GM23338 (cell line): ENCODE results near the gene ANP32E.

Experiments used
- CREB1 ChIP-seq: fragments of 250-450 bp; sonication (Bioruptor Pico); IDR thresholded peaks from 2 replicates; pipeline ENCODE4 v1.5.0; 2020; ENCODE audit warnings: low read depth, mild to moderate bottlenecking, moderate library complexity
- EZH2 ChIP-seq: fragments of 200-600 bp; sonication (generic); IDR thresholded peaks from one replicate; pipeline ENCODE4 v1.8.0; 2017; ENCODE audit warnings: antibody characterized with exemption, mild to moderate bottlenecking, low read depth; ENCODE audit not compliant: unreplicated experiment
- EZH2phosphoT487 ChIP-seq: fragments of 200-600 bp; sonication (generic); IDR thresholded peaks from one replicate; pipeline ENCODE4 v1.8.1; 2018; ENCODE audit warnings: antibody characterized with exemption; ENCODE audit not compliant: unreplicated experiment
- JUNB ChIP-seq: IDR thresholded peaks from one replicate; pipeline ENCODE4 v1.6.1; 2016; ENCODE audit warnings: antibody characterized with exemption; ENCODE audit not compliant: unreplicated experiment
- NANOG ChIP-seq: IDR thresholded peaks from 2 replicates; pipeline ENCODE4 v1.6.1; 2016; ENCODE audit warnings: antibody characterized with exemption, borderline replicate concordance
- POLR2AphosphoS5 ChIP-seq: IDR thresholded peaks from 2 replicates; pipeline ENCODE4 v1.6.1; 2016; ENCODE audit warnings: antibody characterized with exemption, low read depth
- STAT1 ChIP-seq: IDR thresholded peaks from one replicate; pipeline ENCODE4 v1.6.1; 2016; ENCODE audit warnings: antibody characterized with exemption; ENCODE audit not compliant: unreplicated experiment
- ZNF331 ChIP-seq: fragments of 250-450 bp; sonication (Bioruptor Pico); IDR thresholded peaks from 2 replicates; pipeline ENCODE4 v1.5.0; 2020; ENCODE audit warnings: low read depth, mild to moderate bottlenecking, moderate library complexity
- TF ChIP-seq, protein P1 (sequence below), 2 experiments: fragments of 200-600 bp in 1 of 2; sonication (generic) in 1 of 2; conservative IDR thresholded peaks; 2 replicates each; pipeline versions ENCODE4 v1.5.1 to v1.6.1; 2016 to 2017; ENCODE audit warnings: antibody characterized with exemption in 2 of 2, low read depth in 2 of 2, mild to moderate bottlenecking in 2 of 2, moderate library complexity in 1 of 2
- TF ChIP-seq, protein P2 (sequence below): IDR thresholded peaks from one replicate; pipeline ENCODE4 v1.6.1; 2018; ENCODE audit warnings: antibody characterized with exemption; ENCODE audit not compliant: unreplicated experiment
- TF ChIP-seq, protein P3 (sequence below): IDR thresholded peaks from 2 replicates; pipeline ENCODE4 v1.6.1; 2016; ENCODE audit warnings: antibody characterized with exemption
- TF ChIP-seq, protein P4 (sequence below): fragments of 250-450 bp; sonication (Bioruptor Pico); IDR thresholded peaks from 2 replicates; pipeline ENCODE4 v1.5.0; 2020; ENCODE audit warnings: mild to moderate bottlenecking, moderate library complexity

DNA sequence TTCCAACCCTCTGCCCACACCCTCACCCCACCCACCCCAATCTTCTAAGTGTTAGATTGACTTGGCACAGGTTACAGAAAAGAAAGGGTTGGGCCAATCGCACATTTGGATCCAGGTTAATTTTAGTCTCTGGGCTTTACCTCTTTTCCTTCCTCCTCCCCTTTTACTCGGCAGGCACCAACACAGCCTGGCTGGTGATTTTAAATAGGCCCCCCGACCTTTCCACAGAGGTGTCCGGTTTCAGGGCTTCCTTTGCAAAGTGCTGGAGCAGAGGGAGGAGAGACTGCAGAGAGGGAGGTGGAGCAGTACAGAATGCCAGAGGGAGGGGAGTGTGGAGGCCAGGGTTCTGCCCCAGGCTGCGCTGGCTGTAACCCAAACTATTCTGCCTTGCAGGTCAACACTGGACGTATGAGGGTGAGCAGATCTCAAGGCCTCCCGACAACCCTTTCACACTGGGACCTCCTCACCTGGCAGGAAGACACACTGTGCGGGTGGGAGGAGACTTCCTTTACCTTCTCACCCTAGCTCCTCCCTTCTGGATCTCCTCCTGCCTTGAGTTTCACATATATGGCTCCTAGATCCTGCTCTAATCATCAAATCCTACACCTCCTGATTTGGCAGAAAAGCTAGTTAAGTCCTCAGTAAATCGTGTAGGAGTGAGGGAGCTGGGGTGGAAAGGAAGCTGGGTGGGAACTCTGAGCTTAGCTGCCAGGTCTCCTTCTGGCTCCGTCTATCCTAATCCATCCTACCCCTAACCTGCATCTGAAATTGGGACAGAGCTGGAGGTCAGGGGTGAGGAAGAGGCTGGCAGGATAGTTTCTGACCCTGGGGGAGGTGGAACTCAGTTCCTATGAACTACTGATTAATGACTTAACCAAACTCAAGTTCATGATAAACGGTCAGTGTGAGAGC lies 24.1 kb upstream of the ANP32E start:
- TF ChIP-seq EZH2 (no peak), POLR2AphosphoS5 (peak; percentile 69), EZH2phosphoT487 (no peak), JUNB (no peak), ZNF331 (CRISPR knock-in tag) (no peak), CREB1 (CRISPR knock-in tag) (0 out of 2 replicates have a peak, but pooled peaks have one; percentile 38), STAT1 (no peak), NANOG (no peak)
- TF ChIP-seq, protein P1, sequence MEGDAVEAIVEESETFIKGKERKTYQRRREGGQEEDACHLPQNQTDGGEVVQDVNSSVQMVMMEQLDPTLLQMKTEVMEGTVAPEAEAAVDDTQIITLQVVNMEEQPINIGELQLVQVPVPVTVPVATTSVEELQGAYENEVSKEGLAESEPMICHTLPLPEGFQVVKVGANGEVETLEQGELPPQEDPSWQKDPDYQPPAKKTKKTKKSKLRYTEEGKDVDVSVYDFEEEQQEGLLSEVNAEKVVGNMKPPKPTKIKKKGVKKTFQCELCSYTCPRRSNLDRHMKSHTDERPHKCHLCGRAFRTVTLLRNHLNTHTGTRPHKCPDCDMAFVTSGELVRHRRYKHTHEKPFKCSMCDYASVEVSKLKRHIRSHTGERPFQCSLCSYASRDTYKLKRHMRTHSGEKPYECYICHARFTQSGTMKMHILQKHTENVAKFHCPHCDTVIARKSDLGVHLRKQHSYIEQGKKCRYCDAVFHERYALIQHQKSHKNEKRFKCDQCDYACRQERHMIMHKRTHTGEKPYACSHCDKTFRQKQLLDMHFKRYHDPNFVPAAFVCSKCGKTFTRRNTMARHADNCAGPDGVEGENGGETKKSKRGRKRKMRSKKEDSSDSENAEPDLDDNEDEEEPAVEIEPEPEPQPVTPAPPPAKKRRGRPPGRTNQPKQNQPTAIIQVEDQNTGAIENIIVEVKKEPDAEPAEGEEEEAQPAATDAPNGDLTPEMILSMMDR (conservative IDR thresholded peaks at IDR 0.05; ENCODE audit: low read depth in 2 of 2): no peak
- TF ChIP-seq, protein P2, sequence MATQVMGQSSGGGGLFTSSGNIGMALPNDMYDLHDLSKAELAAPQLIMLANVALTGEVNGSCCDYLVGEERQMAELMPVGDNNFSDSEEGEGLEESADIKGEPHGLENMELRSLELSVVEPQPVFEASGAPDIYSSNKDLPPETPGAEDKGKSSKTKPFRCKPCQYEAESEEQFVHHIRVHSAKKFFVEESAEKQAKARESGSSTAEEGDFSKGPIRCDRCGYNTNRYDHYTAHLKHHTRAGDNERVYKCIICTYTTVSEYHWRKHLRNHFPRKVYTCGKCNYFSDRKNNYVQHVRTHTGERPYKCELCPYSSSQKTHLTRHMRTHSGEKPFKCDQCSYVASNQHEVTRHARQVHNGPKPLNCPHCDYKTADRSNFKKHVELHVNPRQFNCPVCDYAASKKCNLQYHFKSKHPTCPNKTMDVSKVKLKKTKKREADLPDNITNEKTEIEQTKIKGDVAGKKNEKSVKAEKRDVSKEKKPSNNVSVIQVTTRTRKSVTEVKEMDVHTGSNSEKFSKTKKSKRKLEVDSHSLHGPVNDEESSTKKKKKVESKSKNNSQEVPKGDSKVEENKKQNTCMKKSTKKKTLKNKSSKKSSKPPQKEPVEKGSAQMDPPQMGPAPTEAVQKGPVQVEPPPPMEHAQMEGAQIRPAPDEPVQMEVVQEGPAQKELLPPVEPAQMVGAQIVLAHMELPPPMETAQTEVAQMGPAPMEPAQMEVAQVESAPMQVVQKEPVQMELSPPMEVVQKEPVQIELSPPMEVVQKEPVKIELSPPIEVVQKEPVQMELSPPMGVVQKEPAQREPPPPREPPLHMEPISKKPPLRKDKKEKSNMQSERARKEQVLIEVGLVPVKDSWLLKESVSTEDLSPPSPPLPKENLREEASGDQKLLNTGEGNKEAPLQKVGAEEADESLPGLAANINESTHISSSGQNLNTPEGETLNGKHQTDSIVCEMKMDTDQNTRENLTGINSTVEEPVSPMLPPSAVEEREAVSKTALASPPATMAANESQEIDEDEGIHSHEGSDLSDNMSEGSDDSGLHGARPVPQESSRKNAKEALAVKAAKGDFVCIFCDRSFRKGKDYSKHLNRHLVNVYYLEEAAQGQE: no peak
- TF ChIP-seq, protein P3, sequence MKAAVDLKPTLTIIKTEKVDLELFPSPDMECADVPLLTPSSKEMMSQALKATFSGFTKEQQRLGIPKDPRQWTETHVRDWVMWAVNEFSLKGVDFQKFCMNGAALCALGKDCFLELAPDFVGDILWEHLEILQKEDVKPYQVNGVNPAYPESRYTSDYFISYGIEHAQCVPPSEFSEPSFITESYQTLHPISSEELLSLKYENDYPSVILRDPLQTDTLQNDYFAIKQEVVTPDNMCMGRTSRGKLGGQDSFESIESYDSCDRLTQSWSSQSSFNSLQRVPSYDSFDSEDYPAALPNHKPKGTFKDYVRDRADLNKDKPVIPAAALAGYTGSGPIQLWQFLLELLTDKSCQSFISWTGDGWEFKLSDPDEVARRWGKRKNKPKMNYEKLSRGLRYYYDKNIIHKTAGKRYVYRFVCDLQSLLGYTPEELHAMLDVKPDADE: no peak
- TF ChIP-seq, protein P4, sequence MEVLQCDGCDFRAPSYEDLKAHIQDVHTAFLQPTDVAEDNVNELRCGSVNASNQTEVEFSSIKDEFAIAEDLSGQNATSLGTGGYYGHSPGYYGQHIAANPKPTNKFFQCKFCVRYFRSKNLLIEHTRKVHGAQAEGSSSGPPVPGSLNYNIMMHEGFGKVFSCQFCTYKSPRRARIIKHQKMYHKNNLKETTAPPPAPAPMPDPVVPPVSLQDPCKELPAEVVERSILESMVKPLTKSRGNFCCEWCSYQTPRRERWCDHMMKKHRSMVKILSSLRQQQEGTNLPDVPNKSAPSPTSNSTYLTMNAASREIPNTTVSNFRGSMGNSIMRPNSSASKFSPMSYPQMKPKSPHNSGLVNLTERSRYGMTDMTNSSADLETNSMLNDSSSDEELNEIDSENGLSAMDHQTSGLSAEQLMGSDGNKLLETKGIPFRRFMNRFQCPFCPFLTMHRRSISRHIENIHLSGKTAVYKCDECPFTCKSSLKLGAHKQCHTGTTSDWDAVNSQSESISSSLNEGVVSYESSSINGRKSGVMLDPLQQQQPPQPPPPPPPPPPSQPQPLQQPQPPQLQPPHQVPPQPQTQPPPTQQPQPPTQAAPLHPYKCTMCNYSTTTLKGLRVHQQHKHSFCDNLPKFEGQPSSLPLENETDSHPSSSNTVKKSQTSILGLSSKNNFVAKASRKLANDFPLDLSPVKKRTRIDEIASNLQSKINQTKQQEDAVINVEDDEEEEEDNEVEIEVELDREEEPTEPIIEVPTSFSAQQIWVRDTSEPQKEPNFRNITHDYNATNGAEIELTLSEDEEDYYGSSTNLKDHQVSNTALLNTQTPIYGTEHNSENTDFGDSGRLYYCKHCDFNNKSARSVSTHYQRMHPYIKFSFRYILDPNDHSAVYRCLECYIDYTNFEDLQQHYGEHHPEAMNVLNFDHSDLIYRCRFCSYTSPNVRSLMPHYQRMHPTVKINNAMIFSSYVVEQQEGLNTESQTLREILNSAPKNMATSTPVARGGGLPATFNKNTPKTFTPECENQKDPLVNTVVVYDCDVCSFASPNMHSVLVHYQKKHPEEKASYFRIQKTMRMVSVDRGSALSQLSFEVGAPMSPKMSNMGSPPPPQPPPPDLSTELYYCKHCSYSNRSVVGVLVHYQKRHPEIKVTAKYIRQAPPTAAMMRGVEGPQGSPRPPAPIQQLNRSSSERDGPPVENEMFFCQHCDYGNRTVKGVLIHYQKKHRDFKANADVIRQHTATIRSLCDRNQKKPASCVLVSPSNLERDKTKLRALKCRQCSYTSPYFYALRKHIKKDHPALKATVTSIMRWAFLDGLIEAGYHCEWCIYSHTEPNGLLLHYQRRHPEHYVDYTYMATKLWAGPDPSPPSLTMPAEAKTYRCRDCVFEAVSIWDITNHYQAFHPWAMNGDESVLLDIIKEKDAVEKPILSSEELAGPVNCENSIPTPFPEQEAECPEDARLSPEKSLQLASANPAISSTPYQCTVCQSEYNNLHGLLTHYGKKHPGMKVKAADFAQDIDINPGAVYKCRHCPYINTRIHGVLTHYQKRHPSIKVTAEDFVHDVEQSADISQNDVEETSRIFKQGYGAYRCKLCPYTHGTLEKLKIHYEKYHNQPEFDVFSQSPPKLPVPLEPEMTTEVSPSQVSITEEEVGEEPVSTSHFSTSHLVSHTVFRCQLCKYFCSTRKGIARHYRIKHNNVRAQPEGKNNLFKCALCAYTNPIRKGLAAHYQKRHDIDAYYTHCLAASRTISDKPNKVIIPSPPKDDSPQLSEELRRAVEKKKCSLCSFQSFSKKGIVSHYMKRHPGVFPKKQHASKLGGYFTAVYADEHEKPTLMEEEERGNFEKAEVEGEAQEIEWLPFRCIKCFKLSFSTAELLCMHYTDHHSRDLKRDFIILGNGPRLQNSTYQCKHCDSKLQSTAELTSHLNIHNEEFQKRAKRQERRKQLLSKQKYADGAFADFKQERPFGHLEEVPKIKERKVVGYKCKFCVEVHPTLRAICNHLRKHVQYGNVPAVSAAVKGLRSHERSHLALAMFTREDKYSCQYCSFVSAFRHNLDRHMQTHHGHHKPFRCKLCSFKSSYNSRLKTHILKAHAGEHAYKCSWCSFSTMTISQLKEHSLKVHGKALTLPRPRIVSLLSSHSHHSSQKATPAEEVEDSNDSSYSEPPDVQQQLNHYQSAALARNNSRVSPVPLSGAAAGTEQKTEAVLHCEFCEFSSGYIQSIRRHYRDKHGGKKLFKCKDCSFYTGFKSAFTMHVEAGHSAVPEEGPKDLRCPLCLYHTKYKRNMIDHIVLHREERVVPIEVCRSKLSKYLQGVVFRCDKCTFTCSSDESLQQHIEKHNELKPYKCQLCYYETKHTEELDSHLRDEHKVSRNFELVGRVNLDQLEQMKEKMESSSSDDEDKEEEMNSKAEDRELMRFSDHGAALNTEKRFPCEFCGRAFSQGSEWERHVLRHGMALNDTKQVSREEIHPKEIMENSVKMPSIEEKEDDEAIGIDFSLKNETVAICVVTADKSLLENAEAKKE (CRISPR knock-in tag): no peak
